Skeletal muscle tissue (tissue), 4 donors: ENCODE results near the gene NCOA6. TPM values are rescaled to one million over a fixed set of nuclear protein-coding genes. Genes with fewer than 3 reads are reported as not detected.

ENCODE experiments used
- H3K27ac ChIP-seq: one replicate; pipeline ENCODE4 v1.7.0; 2013; ENCODE audit warnings: mild to moderate bottlenecking, low read depth, low read length, inconsistent platforms
- H3K27me3 ChIP-seq, 3 donors: one replicate each; pipeline ENCODE4 v1.7.0; 2013; ENCODE audit warnings: low read length in 3 of 3; ENCODE audit not compliant: control insufficient read depth in 3 of 3, insufficient read depth in 3 of 3
- H3K36me3 ChIP-seq, 3 donors: one replicate each; pipeline ENCODE4 v1.7.0; 2013; ENCODE audit warnings: low read length in 3 of 3; ENCODE audit not compliant: control insufficient read depth in 3 of 3, insufficient read depth in 3 of 3
- H3K4me1 ChIP-seq, 3 donors: one replicate each; pipeline ENCODE4 v1.7.0; 2013; ENCODE audit warnings: low read length in 3 of 3, mild to moderate bottlenecking in 3 of 3; ENCODE audit not compliant: control insufficient read depth in 3 of 3, insufficient read depth in 3 of 3
- H3K4me3 ChIP-seq, 3 donors: one replicate each; pipeline ENCODE4 v1.7.0; 2013; ENCODE audit warnings: low read length in 3 of 3
- H3K9ac ChIP-seq, 3 donors: one replicate each; pipeline ENCODE4 v1.7.0; 2013; ENCODE audit warnings: low read length in 3 of 3, mild to moderate bottlenecking in 3 of 3, moderate library complexity in 2 of 3, low read depth in 1 of 3
- H3K9me3 ChIP-seq, 3 donors: one replicate each; pipeline ENCODE4 v1.7.0; 2013; ENCODE audit warnings: low read length in 3 of 3; ENCODE audit not compliant: control insufficient read depth in 3 of 3
- total RNA-seq: library from RNA; depleted of rRNA; stranded (reverse); fragments of >200 nt; gene quantifications from one replicate; pipeline ENCODE4 v1.2.3, GENCODE V29; 2014
- donor health status: Osteomylitis.

Gene NCOA6
- total RNA-seq, 1 donor from 2014 or later: 14.6 TPM

GRCh38 chr20:34755367-34755766 lies 70.1 kb downstream of the NCOA6 start:
- H3K4me1 ChIP-seq: no peaks in the 10 kb centered on the region
- H3K27me3 ChIP-seq: no peaks in the 10 kb centered on the region
- no peak overlapping the region for H3K27ac ChIP-seq
- H3K9ac ChIP-seq: no peak overlapping the region
- H3K36me3 ChIP-seq: peaks cover 21 to 38% (median 37%) of the 10 kb centered on the region in 3 donors
- H3K4me3 ChIP-seq: no peak overlapping the region
- H3K9me3 ChIP-seq: no peaks in the 10 kb centered on the region

GRCh38 chr20:34754611-34755010 lies 70.8 kb downstream of the NCOA6 start:
- Histone ChIP-seq H3K4me1 (no peaks in the 10 kb centered on the region), H3K27ac (no peak overlapping the region), H3K27me3 (no peaks in the 10 kb centered on the region), H3K36me3 (peaks cover 28 to 44% (median 40%) of the 10 kb centered on the region in 3 donors), H3K9me3 (no peaks in the 10 kb centered on the region), H3K4me3 (no peak overlapping the region), H3K9ac (no peak overlapping the region)

- Histone ChIP-seq H3K27me3 (no peaks in the 10 kb centered on the region), H3K4me3 (no peak overlapping the region), H3K36me3 (peaks cover 33 to 49% (median 42%) of the 10 kb centered on the region in 3 donors), H3K27ac (no peak overlapping the region), H3K9ac (no peak overlapping the region), H3K9me3 (no peaks in the 10 kb centered on the region), H3K4me1 (no peaks in the 10 kb centered on the region)
Observed at GRCh38 chr20:34753706-34754461, 71.6 kb downstream of the NCOA6 start.

GRCh38 chr20:34751453-34751852 lies 74.0 kb downstream of the NCOA6 start:
- Histone ChIP-seq H3K36me3 (peaks cover 23 to 51% (median 27%) of the 10 kb centered on the region in 3 donors), H3K4me1 (no peaks in the 10 kb centered on the region), H3K27ac (no peak overlapping the region), H3K27me3 (no peaks in the 10 kb centered on the region), H3K9me3 (no peaks in the 10 kb centered on the region), H3K4me3 (no peak overlapping the region), H3K9ac (no peak overlapping the region)

- no peaks in the 10 kb centered on the region for H3K27me3 ChIP-seq
- peaks cover 26 to 53% (median 30%) of the 10 kb centered on the region in 3 donors for H3K36me3 ChIP-seq
- no peak overlapping the region for H3K9ac ChIP-seq
- H3K27ac ChIP-seq: no peak overlapping the region
- no peak overlapping the region for H3K4me3 ChIP-seq
- H3K9me3 ChIP-seq: no peaks in the 10 kb centered on the region
- no peaks in the 10 kb centered on the region for H3K4me1 ChIP-seq
Observed at GRCh38 chr20:34750484-34750883, 75.0 kb downstream of the NCOA6 start.

- H3K27me3 ChIP-seq: no peaks in the 10 kb centered on the region
- H3K9ac ChIP-seq: no peak overlapping the region
- no peaks in the 10 kb centered on the region for H3K9me3 ChIP-seq
- peaks cover 18 to 50% (median 39%) of the 10 kb centered on the region in 3 donors for H3K36me3 ChIP-seq
- H3K4me3 ChIP-seq: no peak overlapping the region
- no peak overlapping the region for H3K27ac ChIP-seq
- no peaks in the 10 kb centered on the region for H3K4me1 ChIP-seq
Observed at GRCh38 chr20:34748709-34749108, 76.7 kb downstream of the NCOA6 start.

GRCh38 chr20:34747479-34747878 lies 78.0 kb downstream of the NCOA6 start:
- H3K27me3 ChIP-seq: no peaks in the 10 kb centered on the region
- H3K36me3 ChIP-seq: peaks cover 26 to 61% (median 50%) of the 10 kb centered on the region in 3 donors
- no peak overlapping the region for H3K4me3 ChIP-seq
- no peak overlapping the region for H3K27ac ChIP-seq
- H3K9ac ChIP-seq: no peak overlapping the region
- no peaks in the 10 kb centered on the region for H3K4me1 ChIP-seq
- no peaks in the 10 kb centered on the region for H3K9me3 ChIP-seq

GRCh38 chr20:34746674-34747073 lies 78.8 kb downstream of the NCOA6 start:
- Histone ChIP-seq H3K36me3 (peaks cover 32 to 63% (median 52%) of the 10 kb centered on the region in 3 donors), H3K27me3 (no peaks in the 10 kb centered on the region), H3K9me3 (no peaks in the 10 kb centered on the region), H3K4me3 (no peak overlapping the region), H3K9ac (no peak overlapping the region), H3K4me1 (no peaks in the 10 kb centered on the region), H3K27ac (no peak overlapping the region)

GRCh38 chr20:34744847-34745246 lies 80.6 kb downstream of the NCOA6 start:
- no peak overlapping the region for H3K4me3 ChIP-seq
- no peaks in the 10 kb centered on the region for H3K9me3 ChIP-seq
- H3K36me3 ChIP-seq: peaks cover 39 to 72% (median 56%) of the 10 kb centered on the region in 3 donors
- no peaks in the 10 kb centered on the region for H3K27me3 ChIP-seq
- H3K27ac ChIP-seq: no peak overlapping the region
- H3K9ac ChIP-seq: no peak overlapping the region
- H3K4me1 ChIP-seq: no peaks in the 10 kb centered on the region

GRCh38 chr20:34744340-34744739 lies 81.1 kb downstream of the NCOA6 start:
- Histone ChIP-seq H3K9ac (no peak overlapping the region), H3K27me3 (no peaks in the 10 kb centered on the region), H3K9me3 (no peaks in the 10 kb centered on the region), H3K4me3 (no peak overlapping the region), H3K36me3 (peaks cover 34 to 67% (median 51%) of the 10 kb centered on the region in 3 donors), H3K27ac (no peak overlapping the region), H3K4me1 (no peaks in the 10 kb centered on the region)
